ENCODE measurements around the gene HHAT.

The HHAT gene

DNA sequence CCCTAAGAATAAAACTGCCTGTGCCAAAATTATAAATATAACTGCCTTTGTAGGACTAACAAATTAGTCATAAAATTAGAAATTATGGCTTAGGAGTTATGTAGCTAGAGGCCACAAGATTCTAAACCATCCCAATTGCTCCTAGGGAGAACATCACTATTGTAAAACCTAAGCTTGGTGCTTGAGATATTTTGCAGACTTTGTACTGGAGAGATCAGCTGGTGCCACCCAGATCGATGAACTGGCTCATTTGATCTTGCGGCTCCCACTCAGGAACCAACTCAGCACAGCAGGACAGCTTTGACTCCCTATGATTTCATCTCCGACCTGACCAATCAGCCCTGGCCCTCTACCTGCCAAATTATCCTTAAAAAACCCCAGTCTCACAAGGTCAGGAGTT, 30.6 kb downstream of the HHAT start:
- DNase-seq (ENCODE audit: low spot score) = no peak

- DNase-seq (ENCODE audit: low spot score) = no peak
These were observed 32.3 kb downstream of the HHAT start for GRCh38 chr1:210360852-210361477.

GRCh38 chr1:210361665-210362064, 33.0 kb downstream of the HHAT start:
- DNase-seq (ENCODE audit: low spot score) = no peak

- no peak for DNase-seq (ENCODE audit: low spot score)
These were observed 33.8 kb downstream of the HHAT start for GRCh38 chr1:210362526-210362925.

- no peak for DNase-seq (ENCODE audit: low spot score)
These were observed 34.4 kb downstream of the HHAT start for GRCh38 chr1:210363119-210363518.

GRCh38 chr1:210364479-210364878, 35.8 kb downstream of the HHAT start:
- no peak for DNase-seq (ENCODE audit: low spot score)

DNA sequence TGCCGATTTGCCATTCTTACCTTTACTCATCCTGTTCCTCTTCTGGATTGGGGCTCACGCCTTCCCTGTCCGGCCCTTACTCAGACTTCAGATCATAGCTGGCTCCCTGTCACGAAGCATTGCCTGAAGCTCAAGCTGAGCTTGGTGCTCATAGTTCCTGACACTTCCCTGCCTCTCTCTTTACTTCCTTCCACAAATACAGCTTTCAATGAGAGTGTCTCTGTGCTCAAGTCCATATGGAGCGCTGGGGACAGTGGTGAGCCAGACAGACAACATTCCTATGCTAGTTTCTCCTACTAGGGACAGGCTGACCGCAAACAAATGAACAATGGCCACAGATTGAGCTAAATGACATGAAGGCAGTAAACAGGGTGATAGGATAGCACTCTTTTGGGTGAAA, 38.1 kb downstream of the HHAT start:
- DNase-seq (ENCODE audit: low spot score) = no peak

DNA sequence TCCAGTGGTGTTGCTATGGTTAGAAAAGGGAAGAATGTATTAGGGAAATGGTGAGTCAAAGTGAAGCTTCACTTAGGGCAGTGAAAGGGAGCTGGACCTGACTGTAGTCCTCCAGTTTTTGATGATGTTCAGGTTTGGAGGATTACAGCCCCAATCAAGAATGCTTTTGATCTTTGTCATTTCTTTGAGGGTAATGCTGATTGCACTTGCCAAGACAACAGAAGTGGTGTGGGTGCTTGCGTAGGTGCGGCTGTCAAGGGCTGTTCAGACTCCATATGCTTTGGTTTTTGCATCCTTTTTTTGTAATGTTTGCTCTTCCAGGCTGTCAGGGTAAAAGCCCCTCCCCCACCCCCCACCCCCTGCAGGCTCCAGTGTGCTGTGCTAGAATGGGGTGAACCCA, 38.9 kb downstream of the HHAT start:
- no peak for DNase-seq (ENCODE audit: low spot score)

- no peak for DNase-seq (ENCODE audit: low spot score)
These were observed 40.7 kb downstream of the HHAT start for GRCh38 chr1:210369425-210369824.

DNA sequence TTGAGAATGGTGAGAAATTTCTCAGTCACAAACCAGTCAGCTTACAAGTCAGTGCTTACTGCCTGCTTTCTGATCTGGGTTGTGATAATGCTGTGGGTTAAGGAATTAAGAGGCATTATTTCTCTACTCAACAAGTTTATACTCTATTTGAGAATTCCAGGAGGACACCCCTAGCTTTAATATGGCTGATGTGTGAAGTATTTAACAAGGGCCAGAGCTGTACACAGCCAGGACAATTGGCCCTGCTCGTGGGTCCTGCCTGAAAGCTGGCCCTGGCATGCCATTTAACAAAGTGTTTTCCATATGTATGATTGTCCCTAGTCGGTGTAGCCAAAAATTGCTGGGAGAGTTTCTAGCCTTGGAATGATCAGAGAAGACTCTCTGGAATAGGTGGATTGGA, 43.2 kb downstream of the HHAT start:
- DNase-seq (ENCODE audit: low spot score) = no peak

DNA sequence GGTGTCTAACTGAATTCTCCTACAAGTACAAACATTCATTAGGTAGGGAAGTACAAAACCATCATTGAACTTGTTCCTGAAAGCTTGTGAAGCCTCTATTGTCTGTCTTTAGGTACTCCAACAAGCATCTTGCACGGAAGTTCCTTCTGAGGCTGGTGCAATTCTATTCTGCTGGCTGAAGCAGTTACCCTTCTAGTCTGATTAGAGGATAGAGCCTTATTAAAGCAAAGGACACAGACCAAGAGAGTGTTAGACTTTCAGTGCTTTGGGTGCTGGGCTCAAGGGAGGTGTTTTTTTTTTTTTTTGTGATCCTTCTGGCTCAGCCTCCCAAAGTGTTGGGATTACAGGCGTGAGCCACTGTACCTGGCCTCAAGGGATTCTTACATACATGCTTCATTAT, 43.8 kb downstream of the HHAT start:
- no peak for DNase-seq (ENCODE audit: low spot score)

DNA sequence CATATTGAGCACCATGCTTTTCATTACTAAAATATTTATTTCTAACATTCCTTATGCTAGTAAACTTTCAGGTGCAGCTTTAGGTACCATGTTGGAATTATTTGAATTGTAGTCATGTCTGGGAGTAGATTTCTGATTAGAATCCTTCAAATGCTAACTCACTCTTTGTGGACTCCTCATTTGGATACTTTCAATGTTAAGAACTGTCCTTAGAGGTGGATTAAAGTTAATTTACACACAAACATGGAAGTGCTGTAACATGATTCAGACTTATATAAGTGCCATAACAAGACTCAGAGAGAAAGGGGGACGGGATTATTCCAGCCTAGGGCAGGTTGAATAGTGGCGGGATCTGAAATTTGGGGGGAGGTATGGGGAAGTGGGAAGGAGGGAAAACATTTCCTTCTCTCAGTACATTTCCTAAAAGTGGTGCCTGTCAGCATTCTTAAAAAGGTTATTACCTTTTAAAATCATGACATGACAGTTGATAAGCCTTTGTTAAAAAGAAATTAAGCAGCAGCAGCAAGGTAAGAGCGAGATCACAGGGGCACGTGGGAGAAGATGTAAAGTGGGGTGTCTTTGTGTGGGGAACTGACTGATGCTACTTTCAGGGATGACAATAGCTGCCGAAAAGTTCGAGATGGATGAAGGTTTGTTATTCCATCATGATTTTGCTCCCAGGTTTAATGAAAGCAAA, 44.4 kb downstream of the HHAT start:
- DNase-seq (ENCODE audit: low spot score) = no peak

DNA sequence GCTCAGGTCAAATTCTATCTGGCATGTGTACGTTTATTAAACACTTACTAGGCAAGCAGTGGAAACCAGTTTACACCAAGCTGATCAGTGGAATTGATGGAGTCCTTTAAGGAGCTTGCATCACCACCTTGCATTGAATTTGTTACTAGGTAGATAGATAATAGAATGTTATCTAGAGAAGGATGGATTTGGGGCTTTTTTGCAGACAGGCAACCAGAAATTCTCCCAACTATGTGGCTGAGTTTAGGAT, 44.9 kb downstream of the HHAT start:
- DNase-seq (ENCODE audit: low spot score) = no peak

- peak; percentile 90 for DNase-seq (ENCODE audit: low spot score)
These were observed 45.3 kb downstream of the HHAT start for GRCh38 chr1:210373878-210374599.

DNA sequence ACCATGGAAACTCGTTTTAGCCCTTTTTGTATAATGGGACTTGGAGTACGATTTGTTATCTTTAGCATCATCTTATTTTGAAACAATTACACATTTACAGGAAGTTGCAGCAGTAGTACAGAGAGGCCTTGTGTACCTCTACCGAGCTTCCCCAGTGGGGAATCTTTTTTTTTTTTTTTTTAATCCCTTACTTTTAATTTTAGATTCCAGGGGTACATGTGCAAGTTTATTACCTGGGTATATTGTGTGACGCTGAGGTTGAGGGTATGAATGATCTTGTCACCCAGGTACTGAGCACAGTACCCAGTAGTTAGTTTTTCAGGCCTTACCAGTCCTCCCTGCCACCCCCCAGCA, 45.9 kb downstream of the HHAT start:
- DNase-seq (ENCODE audit: low spot score) = no peak

- DNase-seq (ENCODE audit: low spot score) = no peak
These were observed 48.2 kb downstream of the HHAT start for GRCh38 chr1:210376836-210377372.

DNA sequence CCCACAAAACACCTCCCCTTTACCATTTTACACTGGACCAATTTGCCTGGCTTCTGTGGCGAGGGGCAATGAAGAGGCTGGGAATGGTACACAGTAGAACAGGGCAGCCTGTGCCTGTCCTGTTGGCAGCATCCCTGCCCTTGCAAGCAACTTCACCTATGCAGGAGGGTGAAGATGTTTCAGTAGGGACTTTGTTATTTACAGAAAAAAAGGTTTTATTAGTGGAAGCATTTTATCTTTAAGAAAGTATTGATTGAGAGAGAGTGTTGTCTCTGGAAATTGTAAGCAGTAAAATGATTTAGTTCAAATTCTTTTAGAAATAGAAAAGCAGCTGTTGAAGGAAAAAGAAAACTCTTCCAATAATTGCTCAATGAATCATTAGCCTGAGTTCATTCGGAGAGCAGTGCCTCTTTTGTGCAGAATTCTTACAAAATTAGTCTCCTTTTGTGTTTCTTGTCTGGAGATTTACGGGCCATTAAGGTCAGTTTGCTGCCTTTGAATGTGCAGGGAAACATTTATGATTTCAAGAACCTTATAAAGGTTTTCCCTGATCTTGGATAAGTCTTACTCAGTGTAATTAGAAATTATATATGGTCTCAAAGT, 49.1 kb downstream of the HHAT start:
- DNase-seq (ENCODE audit: low spot score) = no peak

GRCh38 chr1:210378736-210379135, 50.0 kb downstream of the HHAT start:
- no peak for DNase-seq (ENCODE audit: low spot score)

GRCh38 chr1:210381934-210382333, 53.2 kb downstream of the HHAT start:
- DNase-seq (ENCODE audit: low spot score) = no peak

DNA sequence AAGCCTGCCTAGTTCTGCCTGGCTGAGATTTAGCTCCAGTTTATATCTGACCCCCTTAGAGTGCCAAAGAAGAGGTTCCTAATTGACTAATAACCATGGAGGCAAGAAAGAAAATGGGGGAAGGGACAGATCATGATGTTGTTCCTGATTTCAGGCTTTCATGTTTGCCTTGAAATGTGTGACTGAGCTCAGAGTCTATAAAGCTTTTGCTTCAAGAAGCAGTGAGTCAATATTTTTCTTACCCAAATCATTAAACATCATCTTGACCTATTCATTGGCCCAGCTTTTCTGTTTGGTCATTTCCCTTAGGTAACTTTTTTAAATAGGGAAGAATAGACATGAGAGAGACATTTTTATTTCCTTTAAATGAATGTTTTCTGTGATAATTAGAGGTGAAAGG, 55.9 kb downstream of the HHAT start:
- DNase-seq (ENCODE audit: low spot score) = no peak

DNA sequence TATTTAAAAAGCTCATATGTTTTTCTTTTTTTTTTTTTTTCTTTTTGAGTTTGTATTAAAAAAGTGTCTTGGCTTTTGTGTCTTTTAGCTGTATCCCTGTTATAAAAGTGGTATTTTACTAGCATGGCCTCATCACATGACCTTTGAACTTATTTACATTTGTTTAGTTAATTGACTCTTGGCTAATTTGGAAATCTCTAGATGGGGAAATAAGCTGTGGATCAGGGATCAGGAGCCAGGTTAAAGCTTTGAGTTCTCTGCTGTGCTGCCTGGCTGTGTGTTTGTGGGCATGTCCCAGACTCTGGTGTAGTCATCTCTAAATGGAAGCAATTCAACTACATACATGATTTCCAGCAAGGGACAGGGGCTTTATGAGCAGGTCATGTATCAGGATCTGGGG, 56.5 kb downstream of the HHAT start:
- no peak for DNase-seq (ENCODE audit: low spot score)

DNA sequence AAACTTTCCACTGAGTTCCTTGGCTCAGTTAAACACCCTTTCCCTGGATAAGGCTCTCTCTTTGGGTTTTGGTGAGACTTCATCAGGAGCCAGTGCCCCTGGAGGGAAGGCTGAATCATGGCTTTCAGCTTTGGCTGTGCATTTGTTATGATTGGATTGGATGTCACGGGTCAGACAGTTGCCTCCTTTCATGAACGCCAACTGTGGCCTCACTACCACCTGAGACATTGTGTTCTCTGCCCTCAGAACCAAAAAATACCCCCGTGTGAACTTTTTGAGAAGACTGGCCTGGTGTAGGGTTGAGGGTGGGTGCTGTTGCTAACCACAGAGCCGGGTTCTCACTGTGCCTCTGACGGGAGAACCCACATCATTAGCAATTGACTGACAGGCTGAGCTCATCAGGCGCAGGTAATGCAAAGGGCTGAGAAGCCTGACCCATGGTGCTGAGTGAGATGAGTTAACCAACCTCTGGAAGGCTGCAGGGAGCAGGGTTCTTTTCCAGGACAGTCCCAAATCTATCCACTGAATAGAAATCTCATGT, 65.6 kb downstream of the HHAT start:
- DNase-seq (ENCODE audit: low spot score) = no peak

- no peak for DNase-seq (ENCODE audit: low spot score)
These were observed 67.8 kb downstream of the HHAT start for GRCh38 chr1:210396541-210396940.
